B cell (primary cell): ENCODE results near the gene KDM4E. TPM values are rescaled to one million over a fixed set of nuclear protein-coding genes. Genes with fewer than 3 reads are reported as not detected.

Source experiments
- ATAC-seq: fragments of 200-7000 bp; cut with Tn5 transposase; one replicate; pipeline ENCODE4 v1.10.0; 2021; ENCODE audit warnings: low read depth, mild to moderate bottlenecking, moderate number of reproducible peaks, moderate library complexity
- CTCF ChIA-PET: fragments of 350-600 bp; sonication (Branson Sonifier 250); formaldehyde crosslinking; loops from one replicate; lab custom pipeline; 2021; ENCODE audit warnings: antibody characterized with exemption, inconsistent platforms; lab: Charles Lee
- POLR2A ChIA-PET: fragments of 350-600 bp; sonication (Branson Sonifier 250); formaldehyde crosslinking; loops from one replicate; lab custom pipeline; 2021; ENCODE audit warnings: antibody characterized with exemption; lab: Charles Lee
- DNase-seq: peaks from one replicate; pipeline ENCODE4 v3.0.0; 2013
- H2AFZ ChIP-seq: 2 replicates; pipeline ENCODE4 v1.6.1; 2012; ENCODE audit warnings: mild to moderate bottlenecking, low read depth, low read length; ENCODE audit not compliant: insufficient read depth, poor library complexity, severe bottlenecking
- H3K27ac ChIP-seq, 2 donors: 1 replicate in 1 of 2; 2 replicates in 1 of 2; pipeline ENCODE4 v1.5.1; 2012 to 2013; ENCODE audit warnings: low read length in 2 of 2, mild to moderate bottlenecking in 2 of 2, moderate library complexity in 1 of 2
- H3K27me3 ChIP-seq, 4 experiments: fragments of 200-600 bp in 1 of 4; sonication (generic) in 1 of 4; replicated peaks in 1 of 4; 1 replicate in 2 of 4; 2 replicates in 2 of 4; pipeline versions ENCODE4 v1.6.1 to v1.7.0; 2013 to 2016; ENCODE audit warnings: low read length in 3 of 4, mild to moderate bottlenecking in 2 of 4, mixed read lengths in 1 of 4, moderate library complexity in 1 of 4; ENCODE audit not compliant: insufficient read depth in 4 of 4, control insufficient read depth in 3 of 4; ENCODE audit errors: control extremely low read depth in 1 of 4
- H3K36me3 ChIP-seq, 2 experiments: replicated peaks in 1 of 2; 1 replicate in 1 of 2; 2 replicates in 1 of 2; pipeline versions ENCODE4 v1.6.1 to v1.7.1; 2013; ENCODE audit warnings: low read length in 1 of 2; ENCODE audit not compliant: insufficient read depth in 2 of 2, control insufficient read depth in 1 of 2; ENCODE audit errors: control extremely low read depth in 1 of 2, extremely low read depth in 1 of 2
- H3K4me1 ChIP-seq, 2 donors: fragments of 200-600 bp in 1 of 2; sonication (generic) in 1 of 2; 1 replicate in 1 of 2; 2 replicates in 1 of 2; pipeline versions ENCODE4 v1.5.1 to v1.6.1; 2013 to 2017; ENCODE audit warnings: low read length in 2 of 2; ENCODE audit not compliant: control insufficient read depth in 2 of 2, insufficient read depth in 2 of 2
- H3K4me2 ChIP-seq: replicated peaks from 2 replicates; pipeline ENCODE3; 2012; ENCODE audit warnings: mild to moderate bottlenecking, low read depth, low read length; ENCODE audit not compliant: poor library complexity, severe bottlenecking
- H3K4me3 ChIP-seq, 5 experiments: fragments of 200-600 bp in 1 of 5; sonication (generic) in 1 of 5; 1 replicate in 3 of 5; 2 replicates in 2 of 5; pipeline versions ENCODE4 v1.5.1 to v1.7.0; 2011 to 2016; ENCODE audit warnings: low read length in 4 of 5, mild to moderate bottlenecking in 4 of 5, low read depth in 2 of 5, control low read depth in 1 of 5, moderate library complexity in 1 of 5; ENCODE audit not compliant: insufficient read depth in 1 of 5; ENCODE audit errors: control extremely low read depth in 1 of 5, extremely low read depth in 1 of 5
- H3K79me2 ChIP-seq: fragments of 200-600 bp; sonication (generic); one replicate; pipeline ENCODE4 v1.6.0; 2016; ENCODE audit warnings: low read length; ENCODE audit not compliant: control insufficient read depth, insufficient read depth
- H3K9ac ChIP-seq: fragments of 200-600 bp; sonication (generic); 2 replicates; pipeline ENCODE4 v1.6.1; 2017; ENCODE audit warnings: mild to moderate bottlenecking, low read length, moderate library complexity
- H3K9me3 ChIP-seq, 3 donors: one replicate each; pipeline versions ENCODE4 v1.6.1 to v1.7.1; 2013; ENCODE audit warnings: low read length in 2 of 3; ENCODE audit not compliant: control insufficient read depth in 2 of 3, insufficient read depth in 1 of 3; ENCODE audit errors: control extremely low read depth in 1 of 3
- H4K20me1 ChIP-seq: 2 replicates; pipeline ENCODE4 v1.6.0; 2012; ENCODE audit warnings: mild to moderate bottlenecking, low read length; ENCODE audit not compliant: insufficient read depth, control insufficient read depth, poor library complexity, severe bottlenecking
- H3K27ac Mint-ChIP-seq: one replicate; pipeline ENCODE4 v1.8.0; 2021; ENCODE audit warnings: mixed read lengths
- H3K27me3 Mint-ChIP-seq: one replicate; pipeline ENCODE4 v1.8.0; 2021; ENCODE audit warnings: mixed read lengths
- H3K4me1 Mint-ChIP-seq: one replicate; pipeline ENCODE4 v1.8.0; 2021; ENCODE audit warnings: mixed read lengths
- H3K4me3 Mint-ChIP-seq: one replicate; pipeline ENCODE4 v1.8.0; 2021; ENCODE audit warnings: mixed read lengths
- H3K9me3 Mint-ChIP-seq: one replicate; pipeline ENCODE4 v1.8.0; 2022; ENCODE audit warnings: mixed read lengths; ENCODE audit not compliant: insufficient read depth
- EZH2 ChIP-seq: IDR thresholded peaks from 2 replicates; pipeline ENCODE4 v1.6.1; 2012; ENCODE audit warnings: borderline replicate concordance, low read depth, mild to moderate bottlenecking, moderate library complexity, low read length; ENCODE audit not compliant: insufficient read depth, poor library complexity, severe bottlenecking
- WGBS: methylation state at CpG from one replicate; pipeline ENCODE4 v1.1.5; 2013; ENCODE audit warnings: missing lambda C conversion rate; ENCODE audit not compliant: insufficient coverage; 5-methylcytosine and 5-hydroxymethylcytosine counted together
- intact Hi-C: fragments of 100-400 bp; cut with micrococcal nuclease; formaldehyde crosslinking; loops from one replicate; pipeline ENCODE4 v1.10.0; 2022
- polyA plus RNA-seq: library from polyadenylated mRNA; depleted of rRNA; stranded (reverse); fragments of >200 nt; gene quantifications from 2 replicates; pipeline ENCODE4 v1.2.3, GENCODE V29; 2012
- total RNA-seq, 2 donors: library from RNA; stranded (reverse); fragments of 120-200 nt in 1 of 2; gene quantifications; 1 replicate in 1 of 2; 2 replicates in 1 of 2; pipeline versions ENCODE4 v1.2.3 to v1.2.4, GENCODE V29; 2013 to 2022
- TF ChIP-seq, protein P1 (sequence below): fragments of 200-600 bp; IDR thresholded peaks from one replicate; pipeline ENCODE4 v1.8.0; 2022; ENCODE audit warnings: antibody characterized with exemption, mild to moderate bottlenecking

KDM4E gene
- total and polyA plus RNA-seq, 2 donors (not counting 1 experiment from before 2014, with no cell fraction given), result not detected

DNA sequence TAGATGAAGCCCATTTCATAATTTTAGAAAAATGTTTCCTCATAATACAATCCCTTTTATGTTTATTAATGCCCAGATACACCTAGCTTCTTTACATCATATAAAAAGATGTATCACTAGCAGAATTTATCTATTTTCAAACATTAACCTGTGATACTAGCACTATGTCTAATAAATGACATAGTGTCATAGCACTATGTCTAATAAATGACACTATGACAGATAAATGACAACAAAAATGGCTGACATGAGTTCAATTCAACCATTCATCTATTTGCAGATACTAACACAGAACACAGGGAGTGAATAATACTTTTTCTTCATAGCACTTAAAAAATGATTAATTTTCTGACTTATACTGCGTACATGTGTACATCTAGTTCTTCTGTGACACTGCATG, 19.4 kb upstream of the KDM4E start:
- H3K9ac ChIP-seq, result no peak overlapping the region
- ATAC-seq (no peak), DNase-seq (no peak)
- Mint-ChIP-seq H3K27me3 (peaks cover 18% of the 10 kb centered on the region), H3K4me3 (no peak overlapping the region), H3K27ac (no peak overlapping the region), H3K9me3 (no peaks in the 10 kb centered on the region), H3K4me1 (no peaks in the 10 kb centered on the region)
- H3K4me2 ChIP-seq, result no peak overlapping the region
- POLR2A ChIA-PET, result no interaction called here
- CTCF ChIA-PET, result no interaction called here
- no peaks in the 10 kb centered on the region for H3K4me1 ChIP-seq
- H4K20me1 ChIP-seq, result no peaks in the 10 kb centered on the region
- no peak overlapping the region for H3K27ac ChIP-seq
- no peaks in the 10 kb centered on the region for H3K36me3 ChIP-seq
- WGBS, result no CpG with 5 or more reads among the region's 1 CpG
- peaks cover 0 to 1% (median 0%) of the 10 kb centered on the region in 3 donors for H3K9me3 ChIP-seq
- H3K27me3 ChIP-seq, result no peaks in the 10 kb centered on the region
- H3K79me2 ChIP-seq, result no peaks in the 10 kb centered on the region
- TF ChIP-seq EZH2, result no peak
- H3K4me3 ChIP-seq, result no peak overlapping the region
- intact Hi-C loops, result no loop called here
- no peak overlapping the region for H2AFZ ChIP-seq

GRCh38 chr11:95011376-95011775, 13.7 kb upstream of the KDM4E start:
- no peak overlapping the region for H3K4me2 ChIP-seq
- no peak for DNase-seq
- TF ChIP-seq EZH2, result no peak
- TF ChIP-seq, protein P1, sequence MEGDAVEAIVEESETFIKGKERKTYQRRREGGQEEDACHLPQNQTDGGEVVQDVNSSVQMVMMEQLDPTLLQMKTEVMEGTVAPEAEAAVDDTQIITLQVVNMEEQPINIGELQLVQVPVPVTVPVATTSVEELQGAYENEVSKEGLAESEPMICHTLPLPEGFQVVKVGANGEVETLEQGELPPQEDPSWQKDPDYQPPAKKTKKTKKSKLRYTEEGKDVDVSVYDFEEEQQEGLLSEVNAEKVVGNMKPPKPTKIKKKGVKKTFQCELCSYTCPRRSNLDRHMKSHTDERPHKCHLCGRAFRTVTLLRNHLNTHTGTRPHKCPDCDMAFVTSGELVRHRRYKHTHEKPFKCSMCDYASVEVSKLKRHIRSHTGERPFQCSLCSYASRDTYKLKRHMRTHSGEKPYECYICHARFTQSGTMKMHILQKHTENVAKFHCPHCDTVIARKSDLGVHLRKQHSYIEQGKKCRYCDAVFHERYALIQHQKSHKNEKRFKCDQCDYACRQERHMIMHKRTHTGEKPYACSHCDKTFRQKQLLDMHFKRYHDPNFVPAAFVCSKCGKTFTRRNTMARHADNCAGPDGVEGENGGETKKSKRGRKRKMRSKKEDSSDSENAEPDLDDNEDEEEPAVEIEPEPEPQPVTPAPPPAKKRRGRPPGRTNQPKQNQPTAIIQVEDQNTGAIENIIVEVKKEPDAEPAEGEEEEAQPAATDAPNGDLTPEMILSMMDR, result no peak
- H3K36me3 ChIP-seq, result no peaks in the 10 kb centered on the region
- no peak overlapping the region for H3K27ac ChIP-seq
- H3K9ac ChIP-seq, result no peak overlapping the region
- no peak for ATAC-seq
- H3K4me3 Mint-ChIP-seq, result no peak overlapping the region
- H3K27me3 ChIP-seq, result peaks cover 0 to 9% (median 3%) of the 10 kb centered on the region in 4 experiments
- H3K4me3 ChIP-seq, result no peak overlapping the region
- CTCF ChIA-PET, result no interaction called here
- H4K20me1 ChIP-seq, result no peaks in the 10 kb centered on the region
- intact Hi-C loops, result no loop called here
- no peaks in the 10 kb centered on the region for H3K4me1 Mint-ChIP-seq
- no peaks in the 10 kb centered on the region for H3K4me1 ChIP-seq
- no peaks in the 10 kb centered on the region for H3K9me3 Mint-ChIP-seq
- H2AFZ ChIP-seq, result no peak overlapping the region
- POLR2A ChIA-PET, result no interaction called here
- H3K27me3 Mint-ChIP-seq, result peaks cover 31% of the 10 kb centered on the region
- no peaks in the 10 kb centered on the region for H3K79me2 ChIP-seq
- no peaks in the 10 kb centered on the region for H3K9me3 ChIP-seq
- no peak overlapping the region for H3K27ac Mint-ChIP-seq
